ENCODE data around the gene IGSF1. TPM values are rescaled to one million over a fixed set of nuclear protein-coding genes. Genes with fewer than 3 reads are reported as not detected.

The IGSF1 gene
- 0.09 TPM for total RNA-seq
- long read RNA-seq, result 0 reads

- DNase-seq (no peak), ATAC-seq (peak in 1 of 2 donors; percentile 55)
- no peak for TF ChIP-seq CTCF (IDR thresholded peaks at IDR 0.05)
- no peaks in the 10 kb centered on the region for H3K36me3 ChIP-seq
- H3K27me3 ChIP-seq (ENCODE audit: low read depth), result no peaks in the 10 kb centered on the region
- no peaks in the 10 kb centered on the region for H3K9me3 ChIP-seq
- no peak within 1 kb of the TSS for H3K27ac ChIP-seq
- no peak within 1 kb of the TSS for H3K4me3 ChIP-seq
- intact Hi-C loops (cut with DNase I), result no loop called here
- H3K4me1 ChIP-seq, result no peaks in the 10 kb centered on the region
Observed at GRCh38 chrX:131288738-131289511, at the start of gene IGSF1. Gene IGSF1, minus strand, starts transcription at chrX:131289306. Its CDS starts 2,632 bp downstream, at chrX:131286674.

- Histone ChIP-seq H3K9me3 (no peaks in the 10 kb centered on the region), H3K4me3 (no peak overlapping the region), H3K27me3 (ENCODE audit: low read depth) (no peaks in the 10 kb centered on the region), H3K27ac (no peak overlapping the region), H3K36me3 (no peaks in the 10 kb centered on the region), H3K4me1 (no peaks in the 10 kb centered on the region)
- DNase-seq (no peak), ATAC-seq (no peak)
- intact Hi-C loops (cut with DNase I), result no loop called here
- TF ChIP-seq CTCF (IDR thresholded peaks at IDR 0.05), result no peak
Observed at GRCh38 chrX:131332331-131332730, 43.2 kb upstream of the IGSF1 start.

GRCh38 chrX:131331152-131331551, 42.0 kb upstream of the IGSF1 start:
- ATAC-seq (no peak), DNase-seq (no peak)
- Histone ChIP-seq H3K9me3 (no peaks in the 10 kb centered on the region), H3K27me3 (ENCODE audit: low read depth) (no peaks in the 10 kb centered on the region), H3K27ac (no peak overlapping the region), H3K4me3 (no peak overlapping the region), H3K36me3 (no peaks in the 10 kb centered on the region), H3K4me1 (no peaks in the 10 kb centered on the region)
- TF ChIP-seq CTCF (IDR thresholded peaks at IDR 0.05), result no peak
- intact Hi-C loops (cut with DNase I), result no loop called here

GRCh38 chrX:131330735-131331134, 41.6 kb upstream of the IGSF1 start:
- H3K36me3 ChIP-seq, result no peaks in the 10 kb centered on the region
- no peak for ATAC-seq
- intact Hi-C loops (cut with DNase I), result no loop called here
- H3K9me3 ChIP-seq, result no peaks in the 10 kb centered on the region
- TF ChIP-seq CTCF (IDR thresholded peaks at IDR 0.05), result no peak
- DNase-seq, result no peak
- H3K4me3 ChIP-seq, result no peak overlapping the region
- no peaks in the 10 kb centered on the region for H3K27me3 ChIP-seq (ENCODE audit: low read depth)
- no peaks in the 10 kb centered on the region for H3K4me1 ChIP-seq
- no peak overlapping the region for H3K27ac ChIP-seq

- no peak overlapping the region for H3K27ac ChIP-seq
- ATAC-seq (no peak), DNase-seq (no peak)
- H3K27me3 ChIP-seq (ENCODE audit: low read depth), result no peaks in the 10 kb centered on the region
- no peak overlapping the region for H3K4me3 ChIP-seq
- intact Hi-C loops (cut with DNase I), result no loop called here
- no peaks in the 10 kb centered on the region for H3K4me1 ChIP-seq
- H3K9me3 ChIP-seq, result no peaks in the 10 kb centered on the region
- no peak for TF ChIP-seq CTCF (IDR thresholded peaks at IDR 0.05)
- H3K36me3 ChIP-seq, result no peaks in the 10 kb centered on the region
Observed at GRCh38 chrX:131322651-131323050, 33.5 kb upstream of the IGSF1 start.
